Measurements from ENCODE around the gene MOSPD3. TPM values are rescaled to one million over a fixed set of nuclear protein-coding genes. Genes with fewer than 3 reads are reported as not detected.

Gene MOSPD3
- total RNA-seq, 1 donor from 2014 or later = 31.7 TPM

GRCh38 chr7:100583132-100584053, 28.9 kb upstream of the MOSPD3 start:
- peaks cover 29% of the 10 kb centered on the region for H3K4me1 Mint-ChIP-seq (ENCODE audit: unreplicated experiment)
- peaks cover 20% of the 10 kb centered on the region for H3K27me3 Mint-ChIP-seq (ENCODE audit: unreplicated experiment)
- no peak for TF ChIP-seq CTCF (IDR thresholded peaks at IDR 0.05; ENCODE audit: unreplicated experiment)
- H3K9me3 Mint-ChIP-seq (ENCODE audit: unreplicated experiment) = no peaks in the 10 kb centered on the region
- H3K27ac Mint-ChIP-seq (ENCODE audit: unreplicated experiment) = peak overlapping the region; percentile 99
- DNase-seq (ENCODE audit: low spot score) = peak; percentile 50
- peaks cover 10% of the 10 kb centered on the region for H3K36me3 Mint-ChIP-seq (ENCODE audit: low read depth, unreplicated experiment)
- peak overlapping the region; percentile 99 for H3K4me3 Mint-ChIP-seq (ENCODE audit: unreplicated experiment)

GRCh38 chr7:100584054-100584682, 28.2 kb upstream of the MOSPD3 start:
- H3K27me3 Mint-ChIP-seq (ENCODE audit: unreplicated experiment) = peaks cover 21% of the 10 kb centered on the region
- TF ChIP-seq CTCF (IDR thresholded peaks at IDR 0.05; ENCODE audit: unreplicated experiment) = no peak
- peaks cover 6% of the 10 kb centered on the region for H3K36me3 Mint-ChIP-seq (ENCODE audit: low read depth, unreplicated experiment)
- H3K9me3 Mint-ChIP-seq (ENCODE audit: unreplicated experiment) = no peaks in the 10 kb centered on the region
- peak overlapping the region; percentile 99 for H3K27ac Mint-ChIP-seq (ENCODE audit: unreplicated experiment)
- DNase-seq (ENCODE audit: low spot score) = no peak
- peak overlapping the region; percentile 99 for H3K4me3 Mint-ChIP-seq (ENCODE audit: unreplicated experiment)
- peaks cover 32% of the 10 kb centered on the region for H3K4me1 Mint-ChIP-seq (ENCODE audit: unreplicated experiment)

GRCh38 chr7:100584683-100585510, 27.4 kb upstream of the MOSPD3 start:
- Mint-ChIP-seq H3K4me3 (ENCODE audit: unreplicated experiment) (peak overlapping the region; percentile 99), H3K4me1 (ENCODE audit: unreplicated experiment) (peaks cover 39% of the 10 kb centered on the region), H3K27me3 (ENCODE audit: unreplicated experiment) (peaks cover 23% of the 10 kb centered on the region), H3K36me3 (ENCODE audit: low read depth, unreplicated experiment) (peaks cover 6% of the 10 kb centered on the region), H3K27ac (ENCODE audit: unreplicated experiment) (peak overlapping the region; percentile 96), H3K9me3 (ENCODE audit: unreplicated experiment) (no peaks in the 10 kb centered on the region)
- TF ChIP-seq CTCF (IDR thresholded peaks at IDR 0.05; ENCODE audit: unreplicated experiment) = no peak
- peak; percentile 65 for DNase-seq (ENCODE audit: low spot score)

GRCh38 chr7:100585511-100586265, 26.7 kb upstream of the MOSPD3 start, which contains the start of gene LRCH4:
TSS of gene LRCH4 (minus strand) at chr7:100586129. CDS start at chr7:100586100, 29 bp downstream.
- DNase-seq (ENCODE audit: low spot score) = peak; percentile 47
- Mint-ChIP-seq H3K9me3 (ENCODE audit: unreplicated experiment) (no peaks in the 10 kb centered on the region), H3K27me3 (ENCODE audit: unreplicated experiment) (peaks cover 29% of the 10 kb centered on the region), H3K4me1 (ENCODE audit: unreplicated experiment) (peaks cover 47% of the 10 kb centered on the region), H3K36me3 (ENCODE audit: low read depth, unreplicated experiment) (peaks cover 6% of the 10 kb centered on the region), H3K27ac (ENCODE audit: unreplicated experiment) (peak within 1 kb of the TSS; percentile 96), H3K4me3 (ENCODE audit: unreplicated experiment) (peak within 1 kb of the TSS; percentile 99)
- TF ChIP-seq CTCF (IDR thresholded peaks at IDR 0.05; ENCODE audit: unreplicated experiment) = no peak

Data from endothelial cell (in vitro differentiated cells).